ENCODE measurements around the gene NEURL3.

DNA sequence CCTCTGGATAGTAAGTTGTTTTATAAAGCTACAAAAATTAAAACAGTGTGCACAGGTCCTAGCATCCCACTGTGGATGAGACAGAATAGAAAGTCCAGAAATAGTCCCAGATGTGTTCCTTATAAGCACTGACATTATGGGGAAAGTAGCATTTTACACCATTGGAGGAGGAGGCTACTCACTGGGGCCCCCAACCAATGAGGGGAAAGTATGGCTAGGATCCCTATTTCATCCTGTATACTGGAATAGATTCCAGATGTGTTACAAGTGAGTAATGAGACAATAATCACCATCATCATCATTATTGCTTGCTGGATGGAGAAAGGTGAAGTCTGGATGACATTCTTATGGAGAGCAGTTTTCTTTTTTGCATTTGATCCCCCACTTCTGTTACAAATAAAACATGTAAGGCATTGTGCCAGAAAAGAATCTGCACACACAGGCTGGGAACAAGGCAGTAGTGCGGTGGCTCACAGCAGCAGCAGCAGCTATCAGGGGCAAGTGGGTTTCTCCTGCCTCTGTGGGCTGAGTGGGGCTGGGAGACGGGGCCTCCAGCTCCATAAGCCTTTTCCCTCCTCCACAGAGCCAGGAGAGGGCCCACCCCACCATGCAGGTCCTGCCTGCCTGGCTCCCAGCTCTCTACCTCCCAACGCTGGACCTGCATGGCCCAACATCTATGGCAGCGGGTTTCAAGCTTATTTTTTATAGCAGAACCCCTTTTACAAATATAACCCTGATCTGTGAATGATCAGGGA, 36.4 kb upstream of the NEURL3 start:
- TF ChIP-seq, protein P1, sequence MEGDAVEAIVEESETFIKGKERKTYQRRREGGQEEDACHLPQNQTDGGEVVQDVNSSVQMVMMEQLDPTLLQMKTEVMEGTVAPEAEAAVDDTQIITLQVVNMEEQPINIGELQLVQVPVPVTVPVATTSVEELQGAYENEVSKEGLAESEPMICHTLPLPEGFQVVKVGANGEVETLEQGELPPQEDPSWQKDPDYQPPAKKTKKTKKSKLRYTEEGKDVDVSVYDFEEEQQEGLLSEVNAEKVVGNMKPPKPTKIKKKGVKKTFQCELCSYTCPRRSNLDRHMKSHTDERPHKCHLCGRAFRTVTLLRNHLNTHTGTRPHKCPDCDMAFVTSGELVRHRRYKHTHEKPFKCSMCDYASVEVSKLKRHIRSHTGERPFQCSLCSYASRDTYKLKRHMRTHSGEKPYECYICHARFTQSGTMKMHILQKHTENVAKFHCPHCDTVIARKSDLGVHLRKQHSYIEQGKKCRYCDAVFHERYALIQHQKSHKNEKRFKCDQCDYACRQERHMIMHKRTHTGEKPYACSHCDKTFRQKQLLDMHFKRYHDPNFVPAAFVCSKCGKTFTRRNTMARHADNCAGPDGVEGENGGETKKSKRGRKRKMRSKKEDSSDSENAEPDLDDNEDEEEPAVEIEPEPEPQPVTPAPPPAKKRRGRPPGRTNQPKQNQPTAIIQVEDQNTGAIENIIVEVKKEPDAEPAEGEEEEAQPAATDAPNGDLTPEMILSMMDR (conservative IDR thresholded peaks at IDR 0.05 in 1 of 2, IDR thresholded peaks at IDR 0.05 in 1 of 2; ENCODE audit: low read depth in 1 of 2, low read length in 2 of 2): no peak
- TF ChIP-seq EZH2 (IDR thresholded peaks at IDR 0.05; ENCODE audit: low read length, missing control alignments): no peak
